OCI-LY3 (cell line): Measurements from ENCODE around the gene GNAQ.

Experiments used
- H2AFZ ChIP-seq: fragments of 200-600, 300-600 bp; shearing (Covaris generic); 2 replicates; pipeline ENCODE4 v1.6.0; 2014; ENCODE audit warnings: antibody characterized with exemption, low read depth, low read length
- H3K27ac ChIP-seq: fragments of 200-600, 300-600 bp; sonication (generic); 2 replicates; pipeline ENCODE4 v1.5.1; 2014; ENCODE audit warnings: mild to moderate bottlenecking, low read length, moderate library complexity, mixed read lengths
- H3K27me3 ChIP-seq: fragments of 200-600, 300-600 bp; sonication (generic); 2 replicates; pipeline ENCODE4 v1.6.1; 2014; ENCODE audit warnings: low read depth, low read length, mixed read lengths
- H3K36me3 ChIP-seq: fragments of 200-600, 300-600 bp; sonication (generic); replicated peaks from 2 replicates; pipeline ENCODE3; 2014; ENCODE audit warnings: low read depth, low read length, mixed read lengths
- H3K4me1 ChIP-seq: fragments of 300-600, 200-600 bp; sonication (generic); 2 replicates; pipeline ENCODE4 v1.6.1; 2014; ENCODE audit warnings: low read length, mixed read lengths
- H3K4me2 ChIP-seq: fragments of 200-600, 300-600 bp; sonication (generic); 2 replicates; pipeline ENCODE4 v1.6.1; 2014; ENCODE audit warnings: low read length, mixed read lengths
- H3K4me3 ChIP-seq: fragments of 300-600, 200-600 bp; sonication (generic); 2 replicates; pipeline ENCODE4 v1.5.1; 2014; ENCODE audit warnings: antibody characterized with exemption, mild to moderate bottlenecking, low read length, moderate library complexity
- H3K79me2 ChIP-seq: fragments of 300-600, 200-600 bp; shearing (Covaris generic); 2 replicates; pipeline ENCODE4 v1.6.1; 2014; ENCODE audit warnings: mild to moderate bottlenecking, low read length, mixed read lengths
- H3K9ac ChIP-seq: fragments of 300-600, 200-600 bp; shearing (Covaris generic); 2 replicates; pipeline ENCODE4 v1.6.0; 2014; ENCODE audit warnings: mild to moderate bottlenecking, low read length, moderate library complexity
- H3K9me3 ChIP-seq: fragments of 200-600, 300-600 bp; shearing (Covaris generic); 2 replicates; pipeline ENCODE4 v1.6.1; 2014; ENCODE audit warnings: low read length, mixed read lengths; ENCODE audit not compliant: insufficient read depth
- H4K20me1 ChIP-seq: fragments of 200-600, 300-600 bp; sonication (generic); 2 replicates; pipeline ENCODE4 v1.6.1; 2016; ENCODE audit warnings: low read length, mixed read lengths; ENCODE audit not compliant: insufficient read depth
- CTCF ChIP-seq: fragments of 200-600, 300-600 bp; sonication (generic); IDR thresholded peaks from 2 replicates; pipeline ENCODE4 v1.5.1; 2014; ENCODE audit warnings: antibody characterized with exemption, low read length, low read depth
- EZH2phosphoT487 ChIP-seq: fragments of 200-600 bp; shearing (Covaris generic); IDR thresholded peaks from 2 replicates; pipeline ENCODE4 v1.6.1; 2018; ENCODE audit warnings: antibody characterized with exemption, mixed run types, low read depth

GNAQ gene

GRCh38 chr9:78044886-78045285 is 13.3 kb upstream of the GNAQ start:
- TF ChIP-seq CTCF = no peak
- TF ChIP-seq EZH2phosphoT487 = no peak

GRCh38 chr9:78044189-78044588 is 12.6 kb upstream of the GNAQ start:
- Histone ChIP-seq H3K36me3 (no peaks in the 10 kb centered on the region), H3K79me2 (no peaks in the 10 kb centered on the region), H3K27ac (no peak overlapping the region), H3K4me3 (no peak overlapping the region), H4K20me1 (no peaks in the 10 kb centered on the region), H3K4me2 (no peak overlapping the region), H3K4me1 (no peaks in the 10 kb centered on the region), H3K9ac (no peak overlapping the region), H2AFZ (no peak overlapping the region), H3K9me3 (no peaks in the 10 kb centered on the region), H3K27me3 (peaks cover 1% of the 10 kb centered on the region; the same call in 1 of the 2 replicates)
- TF ChIP-seq EZH2phosphoT487 = no peak

More at GRCh38 chr9:78044886-78045285, 13.3 kb upstream of the GNAQ start:
- Histone ChIP-seq H3K27me3 (peaks cover 5% of the 10 kb centered on the region; the same call in 1 of the 2 replicates), H3K9me3 (no peaks in the 10 kb centered on the region), H3K9ac (no peak overlapping the region), H4K20me1 (no peaks in the 10 kb centered on the region), H3K4me1 (no peaks in the 10 kb centered on the region), H3K79me2 (no peaks in the 10 kb centered on the region), H3K4me2 (no peak overlapping the region), H3K27ac (no peak overlapping the region), H3K36me3 (no peaks in the 10 kb centered on the region), H3K4me3 (no peak overlapping the region), H2AFZ (no peak overlapping the region)

GRCh38 chr9:78041971-78042370 is 10.4 kb upstream of the GNAQ start:
- H3K36me3 ChIP-seq = no peaks in the 10 kb centered on the region
- H3K9me3 ChIP-seq = no peaks in the 10 kb centered on the region
- H4K20me1 ChIP-seq = no peaks in the 10 kb centered on the region
- TF ChIP-seq CTCF (no peak), EZH2phosphoT487 (no peak)
- peaks cover 8% of the 10 kb centered on the region; the same call in 1 of the 2 replicates for H3K4me1 ChIP-seq
- no peak overlapping the region for H3K9ac ChIP-seq
- H3K79me2 ChIP-seq = no peaks in the 10 kb centered on the region
- H3K27ac ChIP-seq = no peak overlapping the region
- H3K27me3 ChIP-seq = no peaks in the 10 kb centered on the region
- H3K4me3 ChIP-seq = no peak overlapping the region
- H2AFZ ChIP-seq = no peak overlapping the region
- H3K4me2 ChIP-seq = no peak overlapping the region

GRCh38 chr9:78040726-78041125 is 9.1 kb upstream of the GNAQ start:
- no peaks in the 10 kb centered on the region for H3K27me3 ChIP-seq
- H3K4me3 ChIP-seq = no peak overlapping the region
- H2AFZ ChIP-seq = no peak overlapping the region
- no peaks in the 10 kb centered on the region for H3K79me2 ChIP-seq
- peaks cover 12% of the 10 kb centered on the region; the same call in 1 of the 2 replicates for H3K4me1 ChIP-seq
- no peaks in the 10 kb centered on the region for H4K20me1 ChIP-seq
- H3K4me2 ChIP-seq = no peak overlapping the region
- no peaks in the 10 kb centered on the region for H3K9me3 ChIP-seq
- no peak overlapping the region for H3K9ac ChIP-seq
- TF ChIP-seq EZH2phosphoT487 = no peak
- TF ChIP-seq CTCF = no peak
- H3K27ac ChIP-seq = no peak overlapping the region
- no peaks in the 10 kb centered on the region for H3K36me3 ChIP-seq
